Measurements from ENCODE around the gene ISOC2.

The ISOC2 gene

GRCh38 chr19:55406826-55407549 lies 54.5 kb downstream of the ISOC2 start:
- no peak for DNase-seq (ENCODE audit: extremely low spot score)
- TF ChIP-seq LEF1 (IDR thresholded peaks at IDR 0.05; ENCODE audit: borderline replicate concordance) = no peak
- TF ChIP-seq FOXK2 (IDR thresholded peaks at IDR 0.05) = no peak
- peak; percentile 75 for TF ChIP-seq PKNOX1 (IDR thresholded peaks at IDR 0.05)
- TF ChIP-seq FOXA1 (IDR thresholded peaks at IDR 0.05) = no peak
- POLR2A ChIA-PET = interaction anchor here (0.6 to 3.8 kb wide), 23 partner anchors 8 to 260 kb away, joined by 3 to 72 read pairs (median 4); partner anchors contain the start of genes HSPBP1, KMT5C, PPP6R1 and SYT5
- CTCF ChIA-PET = interaction anchor here (1.0 kb wide), 1 partner anchor 61 kb away, joined by 3 read pairs; no protein-coding TSS in a partner anchor

GRCh38 chr19:55406091-55406825 lies 55.2 kb downstream of the ISOC2 start:
- TF ChIP-seq CTBP1 (IDR thresholded peaks at IDR 0.05; ENCODE audit: borderline replicate concordance) (no peak), BHLHE40 (IDR thresholded peaks at IDR 0.05; ENCODE audit: borderline replicate concordance) (no peak), ZNF384 (IDR thresholded peaks at IDR 0.05) (no peak), FOXM1 (IDR thresholded peaks at IDR 0.05; ENCODE audit: borderline replicate concordance) (no peak), L3MBTL2 (conservative IDR thresholded peaks at IDR 0.05) (no peak), PKNOX1 (IDR thresholded peaks at IDR 0.05) (no peak), FOXA1 (IDR thresholded peaks at IDR 0.05) (no peak), NFRKB (IDR thresholded peaks at IDR 0.05) (no peak), ELF4 (IDR thresholded peaks at IDR 0.05) (no peak), ARNT (IDR thresholded peaks at IDR 0.05) (no peak), SUZ12 (IDR thresholded peaks at IDR 0.05) (no peak), SP1 (IDR thresholded peaks at IDR 0.05) (no peak), LEF1 (IDR thresholded peaks at IDR 0.05; ENCODE audit: borderline replicate concordance) (no peak), TARDBP (IDR thresholded peaks at IDR 0.05) (no peak), FOXK2 (IDR thresholded peaks at IDR 0.05) (no peak)
- no peak for DNase-seq (ENCODE audit: extremely low spot score)
- ChIA-PET CTCF (no interaction called here), POLR2A (interaction anchor here (1.0 to 3.8 kb wide), 7 partner anchors 14 to 147 kb away, joined by 3 to 72 read pairs (median 9); partner anchors contain the start of genes HSPBP1, KMT5C and PPP6R1)

GRCh38 chr19:55405638-55406037 lies 55.8 kb downstream of the ISOC2 start:
- no peak for DNase-seq (ENCODE audit: extremely low spot score)
- POLR2A ChIA-PET = interaction anchor here (1.0 to 3.8 kb wide), 3 partner anchors 13 to 104 kb away, joined by 3 to 72 read pairs (median 26); partner anchors contain the start of gene KMT5C
- CTCF ChIA-PET = no interaction called here
- TF ChIP-seq FOXM1 (IDR thresholded peaks at IDR 0.05; ENCODE audit: borderline replicate concordance) = no peak
- no peak for TF ChIP-seq ZNF384 (IDR thresholded peaks at IDR 0.05)
- TF ChIP-seq ARNT (IDR thresholded peaks at IDR 0.05) = no peak
- no peak for TF ChIP-seq SUZ12 (IDR thresholded peaks at IDR 0.05)
- no peak for TF ChIP-seq TARDBP (IDR thresholded peaks at IDR 0.05)
- TF ChIP-seq ELF4 (IDR thresholded peaks at IDR 0.05) = no peak
- no peak for TF ChIP-seq L3MBTL2 (conservative IDR thresholded peaks at IDR 0.05)
- TF ChIP-seq FOXA1 (IDR thresholded peaks at IDR 0.05) = no peak
- no peak for TF ChIP-seq BHLHE40 (IDR thresholded peaks at IDR 0.05; ENCODE audit: borderline replicate concordance)
- no peak for TF ChIP-seq SP1 (IDR thresholded peaks at IDR 0.05)
